Posterior vena cava (tissue), 2 donors: ENCODE measurements around the gene TOR4A. TPM values are rescaled to one million over a fixed set of nuclear protein-coding genes. Genes with fewer than 3 reads are reported as not detected.
"Not testable (repeated sequence)": the region's sequence is repeated elsewhere in the genome, so short reads cannot be mapped to it uniquely, and the experiment has no call there.

Experiments
- DNase-seq: peaks from one replicate; pipeline ENCODE4 v3.0.0-alpha.2; 2020; ENCODE audit warnings: low spot score
- intact Hi-C, 2 donors: fragments of 100-400 bp; cut with DNase I; formaldehyde crosslinking; loops; one replicate each; pipeline versions ENCODE4 v1.14.1 to v1.14.2; 2022 to 2023
- total RNA-seq, 2 donors: library from RNA; stranded (reverse); fragmentation: NEBNext Ultra II Directional; extraction: Animal tissue kit (Norgen Biotek cat#: 25700); gene quantifications; one replicate each; pipeline ENCODE4 v1.2.1, GENCODE V29; 2021
- donor health status: DM: yes; HTN: yes; CAD: no.
- donor health status: DM: yes; HTN: yes; CAD: no.

The TOR4A gene
- total RNA-seq, 2 donors from 2014 or later: 5.3 to 7.0 TPM

- intact Hi-C loops: no loop called here
Measured at GRCh38 chr9:137319739-137320551, 42.4 kb downstream of the TOR4A start.

GRCh38 chr9:137320555-137321384, 43.2 kb downstream of the TOR4A start:
- intact Hi-C loops: no loop called here
- peak; percentile 76 for DNase-seq

More at GRCh38 chr9:137319739-137320551, 42.4 kb downstream of the TOR4A start:
- DNase-seq: peak; percentile 72

- intact Hi-C loops: no loop called here
- DNase-seq: peak; percentile 65
Measured at GRCh38 chr9:137321726-137322361, 44.3 kb downstream of the TOR4A start.

GRCh38 chr9:137323531-137324331, 46.2 kb downstream of the TOR4A start:
- DNase-seq: peak; percentile 76
- intact Hi-C loops: no loop called here

GRCh38 chr9:137325124-137325523, 47.6 kb downstream of the TOR4A start:
- intact Hi-C loops: loop anchor here in 1 of 2 donors (5.0 kb wide), 2 partner anchors 337 to 463 kb away; no protein-coding TSS in a partner anchor
- peak; percentile 13 for DNase-seq

- no peak for DNase-seq
- intact Hi-C loops: loop anchor here in 1 of 2 donors (5.0 kb wide), 2 partner anchors 337 to 463 kb away; no protein-coding TSS in a partner anchor
Measured at GRCh38 chr9:137325799-137326198, 48.3 kb downstream of the TOR4A start.

GRCh38 chr9:137326445-137327065, 49.0 kb downstream of the TOR4A start:
- peak; percentile 28 for DNase-seq
- intact Hi-C loops: loop anchor here in 1 of 2 donors (5.0 kb wide), 2 partner anchors 336 to 464 kb away; no protein-coding TSS in a partner anchor

GRCh38 chr9:137327641-137328550, 50.4 kb downstream of the TOR4A start:
- DNase-seq: not testable (repeated sequence)
- intact Hi-C loops: loop anchor here in 1 of 2 donors (5.0 kb wide), 2 partner anchors 334 to 466 kb away; no protein-coding TSS in a partner anchor

- intact Hi-C loops: loop anchor here in 1 of 2 donors (5.0 kb wide), 2 partner anchors 333 to 467 kb away; no protein-coding TSS in a partner anchor
- DNase-seq: peak; percentile 8
Measured at GRCh38 chr9:137329590-137329989, 52.1 kb downstream of the TOR4A start.

GRCh38 chr9:137330689-137331088, 53.2 kb downstream of the TOR4A start:
- no peak for DNase-seq
- intact Hi-C loops: no loop called here

GRCh38 chr9:137331929-137332328, 54.4 kb downstream of the TOR4A start:
- intact Hi-C loops: no loop called here
- no peak for DNase-seq

Other genes with a start within 250 kb of the TOR4A start
- gene ABCA2, start 249.5 kb upstream of the TOR4A start, total RNA-seq: 10 to 100 TPM; 30.8 to 32.8 TPM
- gene FUT7, start 245.6 kb upstream of the TOR4A start, total RNA-seq: under 1 TPM; 0.24 to 0.32 TPM
- 100 to 1,000 TPM; 129 to 133 TPM for gene NPDC1, start 231.5 kb upstream of the TOR4A start, total RNA-seq
- gene ENTPD2, start 223.7 kb upstream of the TOR4A start, total RNA-seq: 1 to 10 TPM in 1 of 2 donors, under 1 TPM in 1; 0.48 to 1.2 TPM
- gene SAPCD2, start 207.2 kb upstream of the TOR4A start, total RNA-seq: under 1 TPM; 0.33 to 0.42 TPM
- 10 to 100 TPM; 15.2 to 20.5 TPM for gene UAP1L1, start 200.2 kb upstream of the TOR4A start, total RNA-seq
- 10 to 100 TPM; 32.0 to 44.3 TPM for gene MAN1B1, start 190.7 kb upstream of the TOR4A start, total RNA-seq
- gene DPP7, start 163.0 kb upstream of the TOR4A start, total RNA-seq: 100 to 1,000 TPM; 108 to 128 TPM
- not detected for gene GRIN1, start 138.6 kb upstream of the TOR4A start, total RNA-seq
- not detected for gene LRRC26, start 107.7 kb upstream of the TOR4A start, total RNA-seq
- gene TMEM210, start 105.7 kb upstream of the TOR4A start, total RNA-seq: not detected
- 10 to 100 TPM; 39.1 to 42.3 TPM for gene ANAPC2, start 89.2 kb upstream of the TOR4A start, total RNA-seq
- gene SSNA1, start 89.0 kb upstream of the TOR4A start, total RNA-seq: 10 to 100 TPM; 40.4 to 44.6 TPM
- 1 to 10 TPM; 4.2 to 8.8 TPM for gene TPRN, start 77.0 kb upstream of the TOR4A start, total RNA-seq
- gene TMEM203, start 72.1 kb upstream of the TOR4A start, total RNA-seq: 10 to 100 TPM; 24.8 to 25.2 TPM
- gene NDOR1, start 72.0 kb upstream of the TOR4A start, total RNA-seq: 1 to 10 TPM; 6.7 to 8.1 TPM
- 1 to 10 TPM; 2.3 to 2.7 TPM for gene RNF208, start 55.5 kb upstream of the TOR4A start, total RNA-seq
- gene CYSRT1, start 52.6 kb upstream of the TOR4A start, total RNA-seq: under 1 TPM in 1 of 2 donors, not detected in 1; 0.32 TPM
- gene RNF224, start 50.2 kb upstream of the TOR4A start, total RNA-seq: not detected
- not detected for gene SLC34A3, start 46.8 kb upstream of the TOR4A start, total RNA-seq
- gene TUBB4B, start 36.4 kb upstream of the TOR4A start, total RNA-seq: 100 to 1,000 TPM; 178 to 185 TPM
- not detected for gene STPG3, start 26.4 kb upstream of the TOR4A start, total RNA-seq
- 10 to 100 TPM; 33.3 to 36.7 TPM for gene NELFB, start 22.4 kb upstream of the TOR4A start, total RNA-seq
- 1 to 10 TPM; 5.6 to 9.0 TPM for gene NRARP, start 24.5 kb downstream of the TOR4A start, total RNA-seq
- gene EXD3, start 145.4 kb downstream of the TOR4A start, total RNA-seq: 10 to 100 TPM; 13.9 to 14.6 TPM
- 1 to 10 TPM; 2.0 to 2.7 TPM for gene NOXA1, start 145.7 kb downstream of the TOR4A start, total RNA-seq
- gene ENTPD8, start 163.6 kb downstream of the TOR4A start, total RNA-seq: not detected
- gene NSMF, start 181.6 kb downstream of the TOR4A start, total RNA-seq: 10 to 100 TPM; 47.6 to 55.5 TPM